ENCODE data around the gene APOBEC3C. TPM values are rescaled to one million over a fixed set of nuclear protein-coding genes. Genes with fewer than 3 reads are reported as not detected.
"Not testable (repeated sequence)": the region's sequence is repeated elsewhere in the genome, so short reads cannot be mapped to it uniquely, and the experiment has no call there.

APOBEC3C gene
- total RNA-seq, 1 donor from 2014 or later: 4.2 TPM

DNA sequence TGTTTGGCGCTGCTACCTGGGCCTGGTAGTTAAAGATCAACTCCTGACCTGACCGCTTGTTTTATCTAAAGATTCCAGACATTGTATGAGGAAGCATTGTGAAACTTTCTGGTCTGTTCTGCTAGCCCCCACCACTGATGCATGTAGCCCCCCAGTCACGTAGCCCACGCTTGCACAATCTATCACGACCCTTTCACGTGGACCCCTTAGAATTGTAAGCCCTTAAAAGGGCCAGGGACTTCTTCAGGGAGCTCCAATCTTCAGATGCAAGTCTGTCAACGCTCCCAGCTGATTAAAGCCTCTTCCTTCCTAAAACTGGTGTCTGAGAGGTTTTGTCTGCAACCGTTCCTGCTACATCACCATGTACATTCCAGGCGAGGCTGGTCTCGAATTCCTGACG is 41.6 kb downstream of the APOBEC3C start:
- no peak overlapping the region for H3K4me3 Mint-ChIP-seq (ENCODE audit: low read depth)
- H3K27me3 Mint-ChIP-seq: no peaks in the 10 kb centered on the region
- TF ChIP-seq, protein P1, sequence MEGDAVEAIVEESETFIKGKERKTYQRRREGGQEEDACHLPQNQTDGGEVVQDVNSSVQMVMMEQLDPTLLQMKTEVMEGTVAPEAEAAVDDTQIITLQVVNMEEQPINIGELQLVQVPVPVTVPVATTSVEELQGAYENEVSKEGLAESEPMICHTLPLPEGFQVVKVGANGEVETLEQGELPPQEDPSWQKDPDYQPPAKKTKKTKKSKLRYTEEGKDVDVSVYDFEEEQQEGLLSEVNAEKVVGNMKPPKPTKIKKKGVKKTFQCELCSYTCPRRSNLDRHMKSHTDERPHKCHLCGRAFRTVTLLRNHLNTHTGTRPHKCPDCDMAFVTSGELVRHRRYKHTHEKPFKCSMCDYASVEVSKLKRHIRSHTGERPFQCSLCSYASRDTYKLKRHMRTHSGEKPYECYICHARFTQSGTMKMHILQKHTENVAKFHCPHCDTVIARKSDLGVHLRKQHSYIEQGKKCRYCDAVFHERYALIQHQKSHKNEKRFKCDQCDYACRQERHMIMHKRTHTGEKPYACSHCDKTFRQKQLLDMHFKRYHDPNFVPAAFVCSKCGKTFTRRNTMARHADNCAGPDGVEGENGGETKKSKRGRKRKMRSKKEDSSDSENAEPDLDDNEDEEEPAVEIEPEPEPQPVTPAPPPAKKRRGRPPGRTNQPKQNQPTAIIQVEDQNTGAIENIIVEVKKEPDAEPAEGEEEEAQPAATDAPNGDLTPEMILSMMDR (IDR thresholded peaks at IDR 0.05; ENCODE audit: unreplicated experiment): no peak
- no peaks in the 10 kb centered on the region for H3K9me3 Mint-ChIP-seq (ENCODE audit: low read depth)
- H3K36me3 Mint-ChIP-seq (ENCODE audit: insufficient read depth): no peaks in the 10 kb centered on the region
- no peak for DNase-seq (ENCODE audit: low spot score, unreplicated experiment)
- H3K27ac Mint-ChIP-seq: no peak overlapping the region
- H3K4me1 Mint-ChIP-seq (ENCODE audit: low read depth): no peaks in the 10 kb centered on the region

DNA sequence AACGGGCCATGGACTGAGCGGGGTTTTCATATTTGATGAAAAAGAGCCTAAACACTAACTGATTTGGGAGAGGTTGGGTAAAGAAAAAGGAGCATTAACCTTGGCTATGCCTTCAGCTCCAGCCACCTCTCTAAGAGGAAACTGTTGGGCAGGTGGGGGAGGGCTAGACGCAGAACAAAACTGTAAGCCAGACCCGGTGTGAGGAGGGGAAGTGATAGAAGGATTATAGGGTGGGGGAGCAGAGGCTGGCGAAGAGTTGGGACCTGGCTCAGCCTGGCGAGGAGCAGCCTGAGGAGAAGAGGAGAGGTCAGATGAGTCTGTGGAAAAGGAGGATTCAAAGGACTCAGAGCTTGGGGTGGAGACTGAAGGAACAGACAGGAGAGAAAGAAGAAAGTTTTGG is 47.2 kb downstream of the APOBEC3C start:
- not testable (repeated sequence) for H3K27ac Mint-ChIP-seq; H3K36me3 Mint-ChIP-seq (ENCODE audit: insufficient read depth); H3K4me1 Mint-ChIP-seq (ENCODE audit: low read depth); H3K4me3 Mint-ChIP-seq (ENCODE audit: low read depth); H3K27me3 Mint-ChIP-seq; DNase-seq (ENCODE audit: low spot score, unreplicated experiment); H3K9me3 Mint-ChIP-seq (ENCODE audit: low read depth)

DNA sequence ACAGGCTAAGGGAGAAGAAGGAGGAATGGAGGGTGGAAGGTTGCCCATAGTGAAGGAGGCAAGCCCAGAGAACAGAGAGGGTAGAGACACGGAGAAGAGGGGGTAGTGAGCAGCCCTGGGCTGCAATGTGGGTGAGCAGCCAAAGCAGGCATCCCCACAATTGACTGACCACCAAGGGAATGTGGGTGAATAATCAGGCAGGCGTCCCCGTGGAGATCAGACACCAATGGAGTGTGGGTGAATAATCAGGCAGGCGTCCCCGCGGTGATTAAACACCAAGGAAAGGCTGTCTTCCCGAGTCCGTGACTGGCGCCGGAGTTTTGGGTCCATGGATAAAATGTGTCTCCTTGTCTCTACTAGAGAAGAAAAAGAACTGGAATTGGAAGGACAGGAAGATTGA is 47.9 kb downstream of the APOBEC3C start:
- H3K9me3 Mint-ChIP-seq (ENCODE audit: low read depth); H3K27ac Mint-ChIP-seq; H3K4me1 Mint-ChIP-seq (ENCODE audit: low read depth); H3K4me3 Mint-ChIP-seq (ENCODE audit: low read depth); H3K36me3 Mint-ChIP-seq (ENCODE audit: insufficient read depth); DNase-seq (ENCODE audit: low spot score, unreplicated experiment); H3K27me3 Mint-ChIP-seq: not testable (repeated sequence)

DNA sequence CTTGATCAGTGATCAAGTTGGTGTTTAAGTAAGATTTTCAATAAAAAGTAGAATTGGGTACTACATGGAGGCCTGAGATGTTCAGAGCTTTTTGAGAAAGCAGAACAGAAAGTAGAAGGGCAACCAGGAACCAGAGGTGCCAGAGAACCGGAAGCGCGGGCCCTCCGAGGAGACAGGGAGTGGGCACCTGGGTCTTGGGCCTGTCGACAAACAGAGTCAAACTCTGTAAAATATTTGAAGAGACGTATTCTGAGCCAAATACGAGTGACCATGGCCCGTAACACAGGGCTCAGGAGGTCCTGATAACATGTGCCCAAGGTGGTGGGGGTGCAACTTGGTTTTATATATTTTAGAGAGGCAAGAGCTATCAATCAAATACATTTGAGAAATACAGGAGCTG is 49.8 kb downstream of the APOBEC3C start:
- not testable (repeated sequence) for H3K27me3 Mint-ChIP-seq; H3K36me3 Mint-ChIP-seq (ENCODE audit: insufficient read depth); H3K9me3 Mint-ChIP-seq (ENCODE audit: low read depth); DNase-seq (ENCODE audit: low spot score, unreplicated experiment); H3K4me1 Mint-ChIP-seq (ENCODE audit: low read depth); H3K4me3 Mint-ChIP-seq (ENCODE audit: low read depth); H3K27ac Mint-ChIP-seq

DNA sequence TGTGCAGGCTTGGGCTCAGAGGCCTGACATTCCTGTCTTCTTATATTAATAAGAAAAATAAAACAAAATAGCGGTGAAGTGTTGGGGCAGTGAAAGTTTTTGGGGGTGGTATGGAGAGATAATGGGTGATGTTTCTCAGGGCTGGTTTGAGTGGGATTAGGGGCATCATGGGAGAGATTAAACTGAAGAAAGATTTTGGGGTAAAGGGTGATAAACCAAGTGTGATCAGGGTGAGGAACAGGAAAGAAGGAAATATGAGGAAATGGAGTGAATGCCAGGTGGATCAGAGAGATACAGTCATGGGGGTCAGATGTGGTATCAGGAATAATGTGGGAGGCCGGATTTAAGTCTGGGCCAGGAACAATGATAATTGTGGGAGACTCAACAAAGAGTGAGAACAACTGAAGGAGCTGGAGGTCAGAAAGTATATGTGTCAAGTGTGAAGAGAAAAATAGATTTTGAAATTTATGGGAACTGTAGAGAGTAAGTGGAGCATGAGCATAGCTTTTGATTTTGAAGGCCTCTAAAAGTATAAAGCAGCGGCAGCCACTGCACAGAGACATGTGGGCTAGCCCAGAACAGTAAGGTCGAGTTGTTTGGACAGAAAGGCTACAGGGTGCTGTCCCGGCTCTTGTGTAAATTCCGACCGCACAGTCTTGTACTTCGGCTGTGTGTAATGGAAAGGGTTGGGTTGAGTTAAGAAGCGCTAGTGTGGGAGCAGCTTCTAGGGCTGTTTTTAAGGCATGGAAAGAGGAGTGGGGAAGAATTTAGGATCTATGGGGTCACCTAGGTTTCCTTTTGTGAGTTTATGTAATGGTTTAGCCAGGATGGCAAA is 52.6 kb downstream of the APOBEC3C start:
- not testable (repeated sequence) for H3K4me1 Mint-ChIP-seq (ENCODE audit: low read depth); H3K4me3 Mint-ChIP-seq (ENCODE audit: low read depth); H3K36me3 Mint-ChIP-seq (ENCODE audit: insufficient read depth); DNase-seq (ENCODE audit: low spot score, unreplicated experiment); H3K27ac Mint-ChIP-seq; H3K27me3 Mint-ChIP-seq; H3K9me3 Mint-ChIP-seq (ENCODE audit: low read depth)

DNA sequence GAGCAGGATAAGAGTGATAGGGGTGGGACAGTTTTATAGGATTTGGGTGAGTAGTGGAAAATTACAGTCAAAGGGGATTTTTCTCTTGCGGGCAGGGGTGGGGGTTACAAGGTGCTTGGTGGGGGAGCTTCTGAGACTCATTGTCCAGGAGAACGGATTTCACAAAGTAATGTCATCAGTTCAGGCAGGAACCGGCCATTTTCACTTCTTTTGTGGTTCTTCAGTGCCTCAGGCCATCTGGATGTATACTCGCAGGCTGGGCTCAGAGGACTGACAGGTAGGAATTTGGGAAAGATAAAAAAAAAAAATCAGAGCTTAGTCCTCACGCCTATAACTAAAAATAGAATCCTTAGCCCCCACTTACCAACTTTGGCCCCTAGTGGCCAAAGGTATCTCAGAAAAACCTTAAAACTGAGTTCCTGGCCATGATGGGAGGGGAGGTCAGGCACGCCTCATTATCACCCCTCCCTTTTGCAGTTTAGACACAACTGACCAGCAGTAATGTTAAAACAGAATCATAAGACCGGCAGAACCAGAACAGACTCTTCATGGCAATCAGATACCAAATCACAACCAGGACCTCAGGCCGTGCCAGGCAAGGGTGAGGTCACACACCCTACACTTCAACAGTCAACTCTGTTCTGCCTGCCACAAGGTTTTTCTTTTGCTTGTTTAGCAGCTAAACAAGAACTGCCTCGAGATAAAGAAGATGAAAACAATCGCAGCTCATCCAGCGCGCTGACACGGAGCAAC is 54.2 kb downstream of the APOBEC3C start:
- TF ChIP-seq, protein P1 (IDR thresholded peaks at IDR 0.05; ENCODE audit: unreplicated experiment): peak; percentile 26
- no peaks in the 10 kb centered on the region for H3K9me3 Mint-ChIP-seq (ENCODE audit: low read depth)
- no peaks in the 10 kb centered on the region for H3K36me3 Mint-ChIP-seq (ENCODE audit: insufficient read depth)
- H3K4me1 Mint-ChIP-seq (ENCODE audit: low read depth): peaks cover 5% of the 10 kb centered on the region
- no peak overlapping the region for H3K4me3 Mint-ChIP-seq (ENCODE audit: low read depth)
- H3K27me3 Mint-ChIP-seq: no peaks in the 10 kb centered on the region
- no peak for DNase-seq (ENCODE audit: low spot score, unreplicated experiment)
- peak overlapping the region; percentile 16 for H3K27ac Mint-ChIP-seq

Other genes with a start within 250 kb of the APOBEC3C start
- gene DNAL4, start 220.1 kb upstream of the APOBEC3C start, total RNA-seq: 27.1 and 28.0 TPM in 2 replicates
- gene NPTXR, start 170.2 kb upstream of the APOBEC3C start, total RNA-seq: 4.7 TPM in 2 replicates
- gene CBX6, start 142.0 kb upstream of the APOBEC3C start, total RNA-seq: 38.8 and 39.6 TPM in 2 replicates
- gene APOBEC3A, start 56.6 kb upstream of the APOBEC3C start, total RNA-seq: not detected in 2 replicates
- gene APOBEC3B, start 31.9 kb upstream of the APOBEC3C start, total RNA-seq: 10.1 and 12.6 TPM in 2 replicates
- gene APOBEC3D, start 6.9 kb downstream of the APOBEC3C start, total RNA-seq: 2.0 and 2.4 TPM in 2 replicates
- gene APOBEC3F, start 26.6 kb downstream of the APOBEC3C start, total RNA-seq: 23.6 and 25.3 TPM in 2 replicates
- 4.8 and 7.9 TPM in 2 replicates for gene APOBEC3G, start 63.0 kb downstream of the APOBEC3C start, total RNA-seq
- not detected in 2 replicates for gene APOBEC3H, start 83.0 kb downstream of the APOBEC3C start, total RNA-seq
- 6.0 and 7.7 TPM in 2 replicates for gene CBX7, start 138.4 kb downstream of the APOBEC3C start, total RNA-seq
- 6.7 and 7.1 TPM in 2 replicates for gene PDGFB, start 230.7 kb downstream of the APOBEC3C start, total RNA-seq